Uterus (tissue), 2 donors: ENCODE measurements around the gene SEC11A.
A peak's percentile ranks its signal among the peaks of the same experiment; 100 is the strongest.

ENCODE experiments used
- POLR2A ChIP-seq, 2 donors: fragments of 450-650 bp; IDR thresholded peaks; one replicate each; pipeline ENCODE4 v1.6.1; 2016; ENCODE audit warnings: antibody characterized with exemption in 2 of 2, mild to moderate bottlenecking in 1 of 2, moderate library complexity in 1 of 2
- TF ChIP-seq, protein P1 (sequence below), 4 experiments: fragments of 200-600 bp in 2 of 4; fragments of 450-650 bp in 2 of 4; sonication (generic) in 2 of 4; IDR thresholded peaks; one replicate each; pipeline ENCODE4 v1.5.1; 2016 to 2019; ENCODE audit warnings: antibody characterized with exemption in 4 of 4, mild to moderate bottlenecking in 2 of 4, moderate library complexity in 1 of 4

DNA sequence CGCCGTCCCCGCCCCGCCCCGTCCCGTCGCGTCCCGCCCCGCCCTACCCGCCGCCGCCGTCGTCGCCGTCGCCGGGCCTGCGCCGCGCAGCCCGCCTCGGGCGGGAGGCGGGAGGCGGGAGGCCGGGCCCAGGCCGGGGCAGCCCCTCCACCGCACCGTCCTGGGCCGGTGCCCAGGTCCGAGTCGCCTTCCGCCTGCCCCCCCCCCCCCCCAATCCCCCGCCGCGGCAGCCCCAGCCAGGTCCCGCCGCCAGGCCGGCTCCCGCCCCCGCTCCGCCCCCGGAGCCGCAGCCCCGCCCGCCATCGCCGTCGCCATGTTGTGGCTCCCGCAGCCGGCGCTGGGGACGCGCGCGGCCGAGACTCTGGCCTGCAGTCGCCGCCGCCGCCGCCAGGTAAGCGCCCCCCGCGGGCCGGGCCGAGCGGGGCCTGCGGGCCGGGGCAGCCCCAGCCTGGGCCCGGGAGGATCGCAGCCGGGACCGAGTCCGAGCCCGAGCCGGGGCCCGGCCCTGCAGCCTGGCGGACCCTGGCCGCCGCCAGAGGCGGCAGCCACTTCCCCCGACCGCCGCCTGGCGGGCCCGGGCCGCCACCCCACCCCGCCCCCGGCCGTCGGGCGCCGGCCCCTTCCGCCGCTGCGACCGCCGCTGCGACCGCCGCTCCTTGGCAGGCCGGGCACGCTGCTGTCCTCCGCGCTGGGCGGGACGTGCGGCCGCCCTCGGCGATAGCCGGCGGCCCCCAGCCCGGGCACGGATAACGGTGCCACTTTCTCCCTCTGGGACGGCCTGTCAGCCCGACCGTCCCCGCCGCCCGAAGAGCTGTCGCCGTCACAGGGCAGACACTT, 32.6 kb upstream of the SEC11A start, which contains the start of gene ZNF592:
- TF ChIP-seq, protein P1, sequence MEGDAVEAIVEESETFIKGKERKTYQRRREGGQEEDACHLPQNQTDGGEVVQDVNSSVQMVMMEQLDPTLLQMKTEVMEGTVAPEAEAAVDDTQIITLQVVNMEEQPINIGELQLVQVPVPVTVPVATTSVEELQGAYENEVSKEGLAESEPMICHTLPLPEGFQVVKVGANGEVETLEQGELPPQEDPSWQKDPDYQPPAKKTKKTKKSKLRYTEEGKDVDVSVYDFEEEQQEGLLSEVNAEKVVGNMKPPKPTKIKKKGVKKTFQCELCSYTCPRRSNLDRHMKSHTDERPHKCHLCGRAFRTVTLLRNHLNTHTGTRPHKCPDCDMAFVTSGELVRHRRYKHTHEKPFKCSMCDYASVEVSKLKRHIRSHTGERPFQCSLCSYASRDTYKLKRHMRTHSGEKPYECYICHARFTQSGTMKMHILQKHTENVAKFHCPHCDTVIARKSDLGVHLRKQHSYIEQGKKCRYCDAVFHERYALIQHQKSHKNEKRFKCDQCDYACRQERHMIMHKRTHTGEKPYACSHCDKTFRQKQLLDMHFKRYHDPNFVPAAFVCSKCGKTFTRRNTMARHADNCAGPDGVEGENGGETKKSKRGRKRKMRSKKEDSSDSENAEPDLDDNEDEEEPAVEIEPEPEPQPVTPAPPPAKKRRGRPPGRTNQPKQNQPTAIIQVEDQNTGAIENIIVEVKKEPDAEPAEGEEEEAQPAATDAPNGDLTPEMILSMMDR (IDR thresholded peaks at IDR 0.05): peak in 3 of 4 experiments; percentile 47 to 84 (median 53)
- peak; percentile 49 to 77 for TF ChIP-seq POLR2A (IDR thresholded peaks at IDR 0.05)
